SK-N-SH treated with all-trans-retinoic acid at 6 μM for 48 hours (cell line): ENCODE measurements around the gene HOXC4.

ENCODE experiments used
- ATAC-seq: fragments of 200-7000 bp; cut with Tn5 transposase; 3 replicates; pipeline ENCODE4 v1.9.1; 2020; ENCODE audit warnings: mild to moderate bottlenecking, moderate library complexity
- ARNTL ChIP-seq: fragments of 450-650 bp; formaldehyde crosslinking; IDR thresholded peaks from 2 replicates; pipeline ENCODE4 v1.5.0; 2020; ENCODE audit warnings: low read depth, mild to moderate bottlenecking, moderate library complexity, borderline replicate concordance
- BACH2 ChIP-seq: fragments of 250-450 bp; sonication (Bioruptor Pico); IDR thresholded peaks from 2 replicates; pipeline ENCODE4 v1.9.0; 2021; ENCODE audit warnings: mild to moderate bottlenecking, borderline replicate concordance
- CREB5 ChIP-seq: fragments of 250-450 bp; sonication (Bioruptor Pico); IDR thresholded peaks from 2 replicates; pipeline ENCODE4 v1.5.1; 2020; ENCODE audit warnings: low read depth, mild to moderate bottlenecking, moderate library complexity
- CSDC2 ChIP-seq: fragments of 250-450 bp; sonication (Bioruptor Pico); IDR thresholded peaks from 2 replicates; pipeline ENCODE4 v1.5.0; 2020; ENCODE audit warnings: mild to moderate bottlenecking, moderate library complexity
- CSRNP3 ChIP-seq: fragments of 250-450 bp; sonication (Bioruptor Pico); IDR thresholded peaks from 2 replicates; pipeline ENCODE4 v1.5.1; 2021; ENCODE audit warnings: mild to moderate bottlenecking, moderate library complexity
- ESRRG ChIP-seq: fragments of 250-450 bp; sonication (Bioruptor Pico); IDR thresholded peaks from 2 replicates; pipeline ENCODE4 v1.6.1; 2021; ENCODE audit warnings: mild to moderate bottlenecking
- GLIS3 ChIP-seq: fragments of 250-450 bp; sonication (Bioruptor Pico); IDR thresholded peaks from 2 replicates; pipeline ENCODE4 v1.5.0; 2020; ENCODE audit warnings: mild to moderate bottlenecking, moderate library complexity
- ISL1 ChIP-seq: fragments of 250-450 bp; sonication (Bioruptor Pico); IDR thresholded peaks from 2 replicates; pipeline ENCODE4 v2.1.2; 2022; ENCODE audit warnings: mild to moderate bottlenecking, moderate library complexity
- OSR1 ChIP-seq: fragments of 250-450 bp; sonication (Bioruptor Pico); IDR thresholded peaks from 2 replicates; pipeline ENCODE4 v1.8.0; 2022; ENCODE audit warnings: moderate library complexity, mild to moderate bottlenecking, inconsistent platforms
- PATZ1 ChIP-seq: fragments of 250-450 bp; sonication (Bioruptor Pico); IDR thresholded peaks from 2 replicates; pipeline ENCODE4 v1.8.0; 2020; ENCODE audit warnings: mild to moderate bottlenecking, moderate library complexity, borderline replicate concordance
- POU6F1 ChIP-seq: fragments of 250-450 bp; sonication (Bioruptor Pico); IDR thresholded peaks from 2 replicates; pipeline ENCODE4 v1.8.0; 2021; ENCODE audit warnings: low read depth, mild to moderate bottlenecking, moderate library complexity, borderline replicate concordance
- RARB ChIP-seq: fragments of 250-450 bp; sonication (Bioruptor Pico); IDR thresholded peaks from 2 replicates; pipeline ENCODE4 v1.8.0; 2021; ENCODE audit warnings: mild to moderate bottlenecking, moderate library complexity
- SNAI2 ChIP-seq: fragments of 250-450 bp; sonication (Bioruptor Pico); IDR thresholded peaks from 2 replicates; pipeline ENCODE4 v1.5.0; 2020; ENCODE audit warnings: mild to moderate bottlenecking, moderate library complexity
- TCF4 ChIP-seq: fragments of 250-450 bp; sonication (Bioruptor Pico); IDR thresholded peaks from 2 replicates; pipeline ENCODE4 v1.8.0; 2021; ENCODE audit warnings: mild to moderate bottlenecking, moderate library complexity, borderline replicate concordance
- TSHZ2 ChIP-seq: fragments of 250-450 bp; sonication (Bioruptor Pico); IDR thresholded peaks from 2 replicates; pipeline ENCODE4 v1.5.0; 2020; ENCODE audit warnings: mild to moderate bottlenecking, moderate library complexity
- ZC3H10 ChIP-seq: fragments of 250-450 bp; sonication (Bioruptor Pico); IDR thresholded peaks from 2 replicates; pipeline ENCODE4 v1.5.1; 2021; ENCODE audit warnings: mild to moderate bottlenecking, moderate library complexity
- ZFP3 ChIP-seq: fragments of 250-450 bp; sonication (Bioruptor Pico); IDR thresholded peaks from 2 replicates; pipeline ENCODE4 v1.5.0; 2020; ENCODE audit warnings: mild to moderate bottlenecking, moderate library complexity
- ZFP30 ChIP-seq: fragments of 450-650 bp; formaldehyde crosslinking; IDR thresholded peaks from 2 replicates; pipeline ENCODE4 v1.5.0; 2022; ENCODE audit warnings: mild to moderate bottlenecking, moderate library complexity
- ZNF565 ChIP-seq: fragments of 450-650 bp; formaldehyde crosslinking; conservative IDR thresholded peaks from 2 replicates; pipeline ENCODE4 v1.5.0; 2020; ENCODE audit warnings: low read depth, mild to moderate bottlenecking, moderate library complexity
- ZNF8 ChIP-seq: fragments of 450-650 bp; formaldehyde crosslinking; IDR thresholded peaks from 2 replicates; pipeline ENCODE4 v1.5.0; 2020; ENCODE audit warnings: mild to moderate bottlenecking, moderate library complexity

The HOXC4 gene

GRCh38 chr12:54051026-54051842, 2.4 kb upstream of the HOXC4 start:
- no peak for TF ChIP-seq ZFP30 (CRISPR knock-in tag)
- TF ChIP-seq ZNF8 (CRISPR knock-in tag): no peak
- TF ChIP-seq BACH2 (CRISPR knock-in tag): no peak
- no peak for TF ChIP-seq ZNF565 (CRISPR knock-in tag)
- TF ChIP-seq ISL1 (CRISPR knock-in tag): no peak
- no peak for TF ChIP-seq RARB
- TF ChIP-seq ZC3H10 (CRISPR knock-in tag): no peak
- no peak for TF ChIP-seq TSHZ2
- no peak for TF ChIP-seq CSDC2 (CRISPR knock-in tag)
- no peak for TF ChIP-seq ESRRG (CRISPR knock-in tag)
- no peak for TF ChIP-seq CSRNP3 (CRISPR knock-in tag)
- TF ChIP-seq SNAI2 (CRISPR knock-in tag): no peak
- no peak for TF ChIP-seq PATZ1 (CRISPR knock-in tag)
- no peak for TF ChIP-seq CREB5
- no peak for ATAC-seq

- ATAC-seq: no peak
- TF ChIP-seq CREB5 (no peak), ZFP30 (CRISPR knock-in tag) (no peak), POU6F1 (CRISPR knock-in tag) (no peak), ESRRG (CRISPR knock-in tag) (no peak), PATZ1 (CRISPR knock-in tag) (no peak), BACH2 (CRISPR knock-in tag) (no peak), CSRNP3 (CRISPR knock-in tag) (no peak), TCF4 (CRISPR knock-in tag) (no peak), ZNF565 (CRISPR knock-in tag) (no peak), ZFP3 (CRISPR knock-in tag) (no peak), ARNTL (CRISPR knock-in tag) (no peak), CSDC2 (CRISPR knock-in tag) (no peak), RARB (no peak), TSHZ2 (no peak), OSR1 (CRISPR knock-in tag) (no peak), GLIS3 (no peak)
Observed at GRCh38 chr12:54051874-54052437, 1.7 kb upstream of the HOXC4 start.
